Measurements from ENCODE around the gene PDCD6IP. TPM values are rescaled to one million over a fixed set of nuclear protein-coding genes. Genes with fewer than 3 reads are reported as not detected.

PDCD6IP gene
- total RNA-seq, 2 donors from 2014 or later = 120 to 134 TPM

GRCh38 chr3:33860373-33861050 lies 62.1 kb downstream of the PDCD6IP start:
- Mint-ChIP-seq H3K27ac (no peak overlapping the region), H3K4me1 (no peaks in the 10 kb centered on the region), H3K9me3 (no peaks in the 10 kb centered on the region), H3K4me3 (no peak overlapping the region), H3K36me3 (ENCODE audit: low read depth) (peaks cover 50% of the 10 kb centered on the region), H3K27me3 (ENCODE audit: insufficient read depth) (no peaks in the 10 kb centered on the region)
- no peak for TF ChIP-seq CTCF (conservative IDR thresholded peaks at IDR 0.05)
- DNase-seq = no peak
- Histone ChIP-seq H3K4me3 (ENCODE audit: low read length) (no peak overlapping the region), H3K36me3 (ENCODE audit: control insufficient read depth, insufficient read depth, low read length) (peaks cover 59% of the 10 kb centered on the region), H3K4me1 (ENCODE audit: control insufficient read depth, insufficient read depth, low read length) (no peaks in the 10 kb centered on the region), H3K27me3 (ENCODE audit: control insufficient read depth, insufficient read depth, low read length, poor library complexity, severe bottlenecking) (no peaks in the 10 kb centered on the region), H3K27ac (ENCODE audit: low read depth, low read length) (no peak overlapping the region), H3K9me3 (ENCODE audit: control insufficient read depth, low read length) (no peaks in the 10 kb centered on the region), H3K9ac (ENCODE audit: extremely low read depth, low read length, poor library complexity, severe bottlenecking) (no peak overlapping the region)
- 87% methylated on average over 2 of the region's 4 CpGs; no CpG with 5 or more reads in 1 of the 2 experiments for WGBS, 2 experiments (ENCODE audit: insufficient coverage in 1 of 2, insufficient read length in 1 of 2)

GRCh38 chr3:33865133-33865532 lies 66.7 kb downstream of the PDCD6IP start:
- no peak for TF ChIP-seq CTCF (conservative IDR thresholded peaks at IDR 0.05)
- H3K27me3 ChIP-seq (ENCODE audit: control insufficient read depth, insufficient read depth, low read length, poor library complexity, severe bottlenecking) = no peaks in the 10 kb centered on the region
- no peak overlapping the region for H3K4me3 Mint-ChIP-seq
- H3K4me1 ChIP-seq (ENCODE audit: control insufficient read depth, insufficient read depth, low read length) = no peaks in the 10 kb centered on the region
- H3K9ac ChIP-seq (ENCODE audit: extremely low read depth, low read length, poor library complexity, severe bottlenecking) = no peak overlapping the region
- peaks cover 27% of the 10 kb centered on the region for H3K36me3 Mint-ChIP-seq (ENCODE audit: low read depth)
- no peak overlapping the region for H3K27ac Mint-ChIP-seq
- H3K4me1 Mint-ChIP-seq = no peaks in the 10 kb centered on the region
- H3K36me3 ChIP-seq (ENCODE audit: control insufficient read depth, insufficient read depth, low read length) = peaks cover 62% of the 10 kb centered on the region
- no peaks in the 10 kb centered on the region for H3K27me3 Mint-ChIP-seq (ENCODE audit: insufficient read depth)
- H3K9me3 ChIP-seq (ENCODE audit: control insufficient read depth, low read length) = no peaks in the 10 kb centered on the region
- no peak for DNase-seq
- 85% methylated on average over 4 of the region's 4 CpGs; no CpG with 5 or more reads in 1 of the 2 experiments for WGBS, 2 experiments (ENCODE audit: insufficient coverage in 1 of 2, insufficient read length in 1 of 2)
- no peaks in the 10 kb centered on the region for H3K9me3 Mint-ChIP-seq
- H3K27ac ChIP-seq (ENCODE audit: low read depth, low read length) = no peak overlapping the region
- no peak overlapping the region for H3K4me3 ChIP-seq (ENCODE audit: low read length)

- Mint-ChIP-seq H3K36me3 (ENCODE audit: low read depth) (peaks cover 18% of the 10 kb centered on the region), H3K4me1 (no peaks in the 10 kb centered on the region), H3K9me3 (no peaks in the 10 kb centered on the region), H3K4me3 (no peak overlapping the region), H3K27ac (no peak overlapping the region), H3K27me3 (ENCODE audit: insufficient read depth) (no peaks in the 10 kb centered on the region)
- no peak overlapping the region for H3K4me3 ChIP-seq (ENCODE audit: low read length)
- WGBS, 2 experiments (ENCODE audit: insufficient coverage in 1 of 2, insufficient read length in 1 of 2) = 83 to 100% methylated on average over 1 of the region's 1 CpG
- H3K9ac ChIP-seq (ENCODE audit: extremely low read depth, low read length, poor library complexity, severe bottlenecking) = no peak overlapping the region
- H3K9me3 ChIP-seq (ENCODE audit: control insufficient read depth, low read length) = no peaks in the 10 kb centered on the region
- TF ChIP-seq CTCF (conservative IDR thresholded peaks at IDR 0.05) = no peak
- no peak for DNase-seq
- no peaks in the 10 kb centered on the region for H3K27me3 ChIP-seq (ENCODE audit: control insufficient read depth, insufficient read depth, low read length, poor library complexity, severe bottlenecking)
- peaks cover 52% of the 10 kb centered on the region for H3K36me3 ChIP-seq (ENCODE audit: control insufficient read depth, insufficient read depth, low read length)
- no peak overlapping the region for H3K27ac ChIP-seq (ENCODE audit: low read depth, low read length)
- H3K4me1 ChIP-seq (ENCODE audit: control insufficient read depth, insufficient read depth, low read length) = no peaks in the 10 kb centered on the region
Measured at GRCh38 chr3:33868309-33868708, 69.9 kb downstream of the PDCD6IP start.
